Anterior cingulate cortex (tissue), 58 donors: ENCODE measurements around the gene TRPM3.

Source experiments
- DNase-seq, 58 donors: peaks; one replicate each; lab custom pipeline; 2025; lab: John Stamatoyannopoulos, UW

The TRPM3 gene

GRCh38 chr9:70480405-70480980 lies 640.9 kb downstream of the TRPM3 start:
- peak in 51 of 58 donors; percentile 12 to 92 (median 58) for DNase-seq

- DNase-seq = no peak
These were observed 641.5 kb downstream of the TRPM3 start for GRCh38 chr9:70479880-70480291.
